Ishikawa (cell line): ENCODE measurements around the gene KLK12.

Experiments
- CEBPB ChIP-seq: IDR thresholded peaks from 2 replicates; pipeline ENCODE4 v1.6.1; 2012
- CREB1 ChIP-seq: IDR thresholded peaks from 2 replicates; pipeline ENCODE4 v1.6.1; 2012; ENCODE audit warnings: low read depth
- EGR1 ChIP-seq: IDR thresholded peaks from 2 replicates; pipeline ENCODE4 v1.6.1; 2012
- EP300 ChIP-seq: IDR thresholded peaks from 2 replicates; pipeline ENCODE4 v1.6.1; 2012; ENCODE audit warnings: borderline replicate concordance
- FOXM1 ChIP-seq: IDR thresholded peaks from 2 replicates; pipeline ENCODE4 v1.6.1; 2012; ENCODE audit warnings: low read depth, borderline replicate concordance
- MAX ChIP-seq: IDR thresholded peaks from 2 replicates; pipeline ENCODE4 v1.6.1; 2012
- NFIC ChIP-seq: IDR thresholded peaks from 2 replicates; pipeline ENCODE4 v1.6.1; 2012
- RAD21 ChIP-seq: IDR thresholded peaks from 2 replicates; pipeline ENCODE4 v1.6.1; 2012; ENCODE audit warnings: low read depth
- REST ChIP-seq: IDR thresholded peaks from 2 replicates; pipeline ENCODE4 v1.6.1; 2012; ENCODE audit warnings: low read depth, mild to moderate bottlenecking
- TAF1 ChIP-seq: IDR thresholded peaks from 2 replicates; pipeline ENCODE4 v1.6.1; 2012; ENCODE audit warnings: low read depth, mild to moderate bottlenecking
- TCF12 ChIP-seq: IDR thresholded peaks from 2 replicates; pipeline ENCODE4 v1.6.1; 2012; ENCODE audit warnings: low read depth
- TEAD4 ChIP-seq: IDR thresholded peaks from 2 replicates; pipeline ENCODE4 v1.6.1; 2012
- USF1 ChIP-seq: IDR thresholded peaks from 2 replicates; pipeline ENCODE4 v1.6.1; 2012
- YY1 ChIP-seq: IDR thresholded peaks from 2 replicates; pipeline ENCODE4 v1.6.1; 2012; ENCODE audit warnings: low read depth
- ZBTB7A ChIP-seq: IDR thresholded peaks from 2 replicates; pipeline ENCODE4 v1.6.1; 2012; ENCODE audit warnings: low read depth

The KLK12 gene

GRCh38 chr19:51005248-51005647, 29.6 kb downstream of the KLK12 start:
- TF ChIP-seq TAF1 (no peak), USF1 (no peak), YY1 (no peak), EP300 (no peak), TEAD4 (no peak), FOXM1 (no peak), EGR1 (no peak), NFIC (no peak), MAX (no peak), REST (no peak), RAD21 (no peak)

DNA sequence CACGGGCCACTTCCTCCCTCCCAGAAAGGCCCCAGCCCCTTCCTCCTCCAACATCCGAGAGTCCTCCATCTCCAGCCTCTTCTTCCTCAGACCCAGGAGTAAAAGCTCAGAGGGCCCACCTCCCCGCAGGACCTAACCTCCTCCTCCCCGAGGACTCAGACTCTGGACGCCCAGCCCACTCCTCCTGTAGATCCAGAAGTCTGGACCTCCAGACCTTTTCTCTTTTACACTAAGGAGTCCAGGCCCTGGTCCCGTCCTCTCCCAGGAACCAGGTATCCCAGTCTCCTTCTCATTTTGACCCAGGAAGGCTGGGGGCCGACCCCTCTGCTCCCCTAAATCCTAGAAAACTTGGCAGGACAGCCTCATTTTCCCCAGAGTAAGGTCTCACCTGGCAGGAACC, 31.5 kb downstream of the KLK12 start:
- no peak for TF ChIP-seq TAF1
- no peak for TF ChIP-seq USF1
- no peak for TF ChIP-seq CEBPB
- TF ChIP-seq EGR1: no peak
- TF ChIP-seq YY1: no peak
- no peak for TF ChIP-seq NFIC
- TF ChIP-seq ZBTB7A: no peak
- TF ChIP-seq CREB1: no peak
- no peak for TF ChIP-seq RAD21
- TF ChIP-seq EP300: no peak
- TF ChIP-seq TEAD4: no peak

GRCh38 chr19:51002542-51003311, 32.1 kb downstream of the KLK12 start:
- TF ChIP-seq TAF1: no peak
- no peak for TF ChIP-seq REST
- no peak for TF ChIP-seq NFIC
- TF ChIP-seq EGR1: no peak
- TF ChIP-seq YY1: no peak
- no peak for TF ChIP-seq USF1
- no peak for TF ChIP-seq EP300
- TF ChIP-seq CREB1: 0 out of 2 replicates have a peak, but pooled peaks have one; percentile 41

DNA sequence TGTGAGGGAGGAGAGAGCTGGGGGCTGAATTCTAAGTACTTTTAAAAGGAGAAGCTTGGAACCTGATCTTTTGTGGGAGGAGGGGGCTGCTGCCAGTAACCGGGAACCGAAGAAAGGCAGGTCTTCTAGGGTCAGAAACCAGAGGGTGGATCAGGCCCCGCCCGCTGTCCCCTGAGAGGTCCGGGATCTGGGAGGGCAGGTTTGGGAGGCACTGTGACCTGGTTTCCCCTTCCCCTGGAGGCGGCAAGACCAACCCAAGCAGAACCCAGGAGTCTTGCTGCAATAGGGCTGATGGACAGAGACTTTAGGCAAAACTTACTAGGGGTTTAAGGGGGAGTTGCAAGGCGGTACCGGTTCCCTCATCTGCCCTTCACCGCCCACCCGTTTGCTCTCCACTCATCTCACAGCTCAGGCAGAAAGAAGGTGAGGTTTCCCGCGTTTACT, 32.7 kb downstream of the KLK12 start:
- no peak for TF ChIP-seq YY1
- TF ChIP-seq CREB1: no peak
- no peak for TF ChIP-seq FOXM1
- TF ChIP-seq MAX: no peak
- no peak for TF ChIP-seq TCF12
- no peak for TF ChIP-seq REST
- no peak for TF ChIP-seq CEBPB
- TF ChIP-seq EP300: no peak
- no peak for TF ChIP-seq NFIC
- no peak for TF ChIP-seq TAF1
- TF ChIP-seq EGR1: no peak
- no peak for TF ChIP-seq RAD21
- no peak for TF ChIP-seq ZBTB7A
- no peak for TF ChIP-seq USF1
- no peak for TF ChIP-seq TEAD4
